OCI-LY3 (cell line): ENCODE results near the gene FNDC3A.

ENCODE experiments used
- H2AFZ ChIP-seq: fragments of 200-600, 300-600 bp; shearing (Covaris generic); 2 replicates; pipeline ENCODE4 v1.6.0; 2014; ENCODE audit warnings: antibody characterized with exemption, low read depth, low read length
- H3K27ac ChIP-seq: fragments of 200-600, 300-600 bp; sonication (generic); 2 replicates; pipeline ENCODE4 v1.5.1; 2014; ENCODE audit warnings: mild to moderate bottlenecking, low read length, moderate library complexity, mixed read lengths
- H3K27me3 ChIP-seq: fragments of 200-600, 300-600 bp; sonication (generic); 2 replicates; pipeline ENCODE4 v1.6.1; 2014; ENCODE audit warnings: low read depth, low read length, mixed read lengths
- H3K36me3 ChIP-seq: fragments of 200-600, 300-600 bp; sonication (generic); replicated peaks from 2 replicates; pipeline ENCODE3; 2014; ENCODE audit warnings: low read depth, low read length, mixed read lengths
- H3K4me1 ChIP-seq: fragments of 300-600, 200-600 bp; sonication (generic); 2 replicates; pipeline ENCODE4 v1.6.1; 2014; ENCODE audit warnings: low read length, mixed read lengths
- H3K4me2 ChIP-seq: fragments of 200-600, 300-600 bp; sonication (generic); 2 replicates; pipeline ENCODE4 v1.6.1; 2014; ENCODE audit warnings: low read length, mixed read lengths
- H3K4me3 ChIP-seq: fragments of 300-600, 200-600 bp; sonication (generic); 2 replicates; pipeline ENCODE4 v1.5.1; 2014; ENCODE audit warnings: antibody characterized with exemption, mild to moderate bottlenecking, low read length, moderate library complexity
- H3K79me2 ChIP-seq: fragments of 300-600, 200-600 bp; shearing (Covaris generic); 2 replicates; pipeline ENCODE4 v1.6.1; 2014; ENCODE audit warnings: mild to moderate bottlenecking, low read length, mixed read lengths
- H3K9ac ChIP-seq: fragments of 300-600, 200-600 bp; shearing (Covaris generic); 2 replicates; pipeline ENCODE4 v1.6.0; 2014; ENCODE audit warnings: mild to moderate bottlenecking, low read length, moderate library complexity
- H3K9me3 ChIP-seq: fragments of 200-600, 300-600 bp; shearing (Covaris generic); 2 replicates; pipeline ENCODE4 v1.6.1; 2014; ENCODE audit warnings: low read length, mixed read lengths; ENCODE audit not compliant: insufficient read depth
- H4K20me1 ChIP-seq: fragments of 200-600, 300-600 bp; sonication (generic); 2 replicates; pipeline ENCODE4 v1.6.1; 2016; ENCODE audit warnings: low read length, mixed read lengths; ENCODE audit not compliant: insufficient read depth
- CTCF ChIP-seq: fragments of 200-600, 300-600 bp; sonication (generic); IDR thresholded peaks from 2 replicates; pipeline ENCODE4 v1.5.1; 2014; ENCODE audit warnings: antibody characterized with exemption, low read length, low read depth
- EZH2phosphoT487 ChIP-seq: fragments of 200-600 bp; shearing (Covaris generic); IDR thresholded peaks from 2 replicates; pipeline ENCODE4 v1.6.1; 2018; ENCODE audit warnings: antibody characterized with exemption, mixed run types, low read depth

FNDC3A gene

GRCh38 chr13:49023431-49023830 lies 47.7 kb downstream of the FNDC3A start:
- Histone ChIP-seq H3K4me3 (no peak overlapping the region), H3K79me2 (peaks cover 7% of the 10 kb centered on the region; the same call in 1 of the 2 replicates), H3K36me3 (peaks cover 26% of the 10 kb centered on the region), H3K27ac (no peak overlapping the region), H3K27me3 (no peaks in the 10 kb centered on the region), H3K9ac (no peak overlapping the region), H3K4me1 (peaks cover 13% of the 10 kb centered on the region), H3K9me3 (peaks cover 7% of the 10 kb centered on the region; the same call in 1 of the 2 replicates), H3K4me2 (no peak overlapping the region), H2AFZ (no peak overlapping the region), H4K20me1 (no peaks in the 10 kb centered on the region)
- TF ChIP-seq CTCF, result no peak
- TF ChIP-seq EZH2phosphoT487, result no peak

- H3K79me2 ChIP-seq, result no peaks in the 10 kb centered on the region
- no peak overlapping the region for H3K9ac ChIP-seq
- no peak overlapping the region for H3K27ac ChIP-seq
- peaks cover 13% of the 10 kb centered on the region for H3K4me1 ChIP-seq
- no peak overlapping the region for H2AFZ ChIP-seq
- TF ChIP-seq CTCF, result no peak
- no peak for TF ChIP-seq EZH2phosphoT487
- H4K20me1 ChIP-seq, result no peaks in the 10 kb centered on the region
- no peak overlapping the region for H3K4me3 ChIP-seq
- peaks cover 7% of the 10 kb centered on the region; the same call in 1 of the 2 replicates for H3K9me3 ChIP-seq
- peaks cover 32% of the 10 kb centered on the region for H3K36me3 ChIP-seq
- H3K27me3 ChIP-seq, result no peaks in the 10 kb centered on the region
- H3K4me2 ChIP-seq, result no peak overlapping the region
Observed at GRCh38 chr13:49026851-49027250, 51.1 kb downstream of the FNDC3A start.

- Histone ChIP-seq H3K9me3 (no peaks in the 10 kb centered on the region), H3K4me2 (no peak overlapping the region), H2AFZ (no peak overlapping the region), H4K20me1 (no peaks in the 10 kb centered on the region), H3K27ac (no peak overlapping the region), H3K27me3 (no peaks in the 10 kb centered on the region), H3K79me2 (no peaks in the 10 kb centered on the region), H3K36me3 (peaks cover 11% of the 10 kb centered on the region), H3K4me1 (peaks cover 4% of the 10 kb centered on the region), H3K9ac (no peak overlapping the region), H3K4me3 (no peak overlapping the region)
- TF ChIP-seq EZH2phosphoT487 (no peak), CTCF (no peak)
Observed at GRCh38 chr13:49029570-49029969, 53.9 kb downstream of the FNDC3A start.

GRCh38 chr13:49030213-49030612 lies 54.5 kb downstream of the FNDC3A start:
- Histone ChIP-seq H3K9ac (no peak overlapping the region), H3K9me3 (no peaks in the 10 kb centered on the region), H3K27ac (no peak overlapping the region), H3K27me3 (no peaks in the 10 kb centered on the region), H3K79me2 (no peaks in the 10 kb centered on the region), H3K4me2 (no peak overlapping the region), H4K20me1 (no peaks in the 10 kb centered on the region), H3K4me3 (no peak overlapping the region), H3K36me3 (peaks cover 8% of the 10 kb centered on the region), H3K4me1 (no peaks in the 10 kb centered on the region), H2AFZ (no peak overlapping the region)
- no peak for TF ChIP-seq EZH2phosphoT487

GRCh38 chr13:49040872-49041271 lies 65.2 kb downstream of the FNDC3A start:
- Histone ChIP-seq H4K20me1 (no peaks in the 10 kb centered on the region), H3K27me3 (no peaks in the 10 kb centered on the region), H3K4me1 (no peaks in the 10 kb centered on the region), H3K4me2 (no peak overlapping the region), H3K9me3 (no peaks in the 10 kb centered on the region), H3K9ac (no peak overlapping the region), H3K4me3 (no peak overlapping the region), H3K79me2 (no peaks in the 10 kb centered on the region), H3K36me3 (peaks cover 12% of the 10 kb centered on the region), H2AFZ (no peak overlapping the region), H3K27ac (no peak overlapping the region)
- TF ChIP-seq EZH2phosphoT487 (no peak), CTCF (no peak)
